22Rv1 (cell line): Measurements from ENCODE around the gene DAZAP2.

Experiments used
- H3K27ac ChIP-seq: fragments of 450-650 bp; 2 replicates; pipeline ENCODE4 v1.5.1; 2017
- CTCF ChIP-seq: fragments of 450-650 bp; IDR thresholded peaks from 2 replicates; pipeline ENCODE4 v1.5.1; 2017; ENCODE audit warnings: mild to moderate bottlenecking
- ZFX ChIP-seq: fragments of 450-650 bp; IDR thresholded peaks from 2 replicates; pipeline ENCODE4 v1.6.1; 2017; ENCODE audit warnings: antibody characterized with exemption, borderline replicate concordance

Gene DAZAP2

GRCh38 chr12:51196547-51196946, 42.1 kb upstream of the DAZAP2 start:
- TF ChIP-seq CTCF = no peak
- TF ChIP-seq ZFX = no peak
- no peak overlapping the region for H3K27ac ChIP-seq

- H3K27ac ChIP-seq = peak overlapping the region; percentile 13; the same call in 1 of the 2 replicates
- TF ChIP-seq ZFX (no peak), CTCF (no peak)
Measured at GRCh38 chr12:51197736-51198567, 40.7 kb upstream of the DAZAP2 start.

- peak overlapping the region; percentile 13; the same call in 1 of the 2 replicates for H3K27ac ChIP-seq
- TF ChIP-seq CTCF (no peak), ZFX (no peak)
Measured at GRCh38 chr12:51198568-51199365, 39.9 kb upstream of the DAZAP2 start.

- peak overlapping the region; percentile 21 for H3K27ac ChIP-seq
Measured at GRCh38 chr12:51199366-51199945, 39.2 kb upstream of the DAZAP2 start.

GRCh38 chr12:51200156-51200555, 38.5 kb upstream of the DAZAP2 start:
- peak overlapping the region; percentile 21; the same call in 1 of the 2 replicates for H3K27ac ChIP-seq
- TF ChIP-seq ZFX (no peak), CTCF (no peak)

More at GRCh38 chr12:51199366-51199945, 39.2 kb upstream of the DAZAP2 start:
- no peak for TF ChIP-seq ZFX

- no peak for TF ChIP-seq ZFX
- no peak for TF ChIP-seq CTCF
- peak overlapping the region; percentile 21; the same call in 1 of the 2 replicates for H3K27ac ChIP-seq
Measured at GRCh38 chr12:51200806-51201205, 37.8 kb upstream of the DAZAP2 start.

- TF ChIP-seq CTCF (no peak), ZFX (no peak)
- peak overlapping the region; percentile 21 for H3K27ac ChIP-seq
Measured at GRCh38 chr12:51202718-51203117, 35.9 kb upstream of the DAZAP2 start.
